HepG2 (cell line): Measurements from ENCODE around the gene GATA5. TPM values are rescaled to one million over a fixed set of nuclear protein-coding genes. Genes with fewer than 3 reads are reported as not detected.
A peak's percentile ranks its signal among the peaks of the same experiment; 100 is the strongest.

Source experiments
- ESRRA ChIP-seq: sonication (generic); formaldehyde crosslinking; IDR thresholded peaks from 2 replicates; pipeline ENCODE4 v1.5.1; 2020; ENCODE audit warnings: mild to moderate bottlenecking, low read depth, missing genetic modification reagents
- FOXO4 ChIP-seq: sonication (generic); formaldehyde crosslinking; conservative IDR thresholded peaks from 2 replicates; pipeline ENCODE4 v1.8.1; 2023; ENCODE audit warnings: missing genetic modification reagents
- MED8 ChIP-seq: sonication (generic); formaldehyde crosslinking; IDR thresholded peaks from 2 replicates; pipeline ENCODE4 v1.8.1; 2023; ENCODE audit warnings: mild to moderate bottlenecking, missing genetic modification reagents; ENCODE audit not compliant: insufficient replicate concordance
- MEIS1 ChIP-seq: sonication (generic); formaldehyde crosslinking; IDR thresholded peaks from 2 replicates; pipeline ENCODE4 v1.9.0; 2021; ENCODE audit warnings: mild to moderate bottlenecking, missing genetic modification reagents, moderate library complexity, borderline replicate concordance
- MYC ChIP-seq: sonication (generic); formaldehyde crosslinking; IDR thresholded peaks from 2 replicates; pipeline ENCODE4 v1.9.0; 2021; ENCODE audit warnings: missing genetic modification reagents, borderline replicate concordance
- NR2F2 ChIP-seq: IDR thresholded peaks from 2 replicates; pipeline ENCODE4 v1.6.1; 2012; ENCODE audit warnings: low read depth, inconsistent platforms, borderline replicate concordance
- POGK ChIP-seq: sonication (generic); formaldehyde crosslinking; conservative IDR thresholded peaks from 2 replicates; pipeline ENCODE4 v1.8.0; 2022; ENCODE audit warnings: mild to moderate bottlenecking, moderate library complexity, missing genetic modification reagents
- XRCC5 ChIP-seq: fragments of 200-400 bp; formaldehyde crosslinking; optimal IDR thresholded peaks from 2 replicates; pipeline ENCODE3; 2017; ENCODE audit warnings: mild to moderate bottlenecking, low read length
- ZNF225 ChIP-seq: sonication (generic); formaldehyde crosslinking; IDR thresholded peaks from 2 replicates; pipeline ENCODE4 v1.4.0; 2020; ENCODE audit warnings: mild to moderate bottlenecking, missing genetic modification reagents
- ZNF24 ChIP-seq: fragments of 450-650 bp; IDR thresholded peaks from 2 replicates; pipeline ENCODE4 v1.6.1; 2017; ENCODE audit warnings: antibody characterized with exemption, mild to moderate bottlenecking
- ZNF274 ChIP-seq: sonication (generic); formaldehyde crosslinking; IDR thresholded peaks from 2 replicates; pipeline ENCODE4 v1.5.1; 2020; ENCODE audit warnings: mild to moderate bottlenecking, missing genetic modification reagents
- ZNF431 ChIP-seq: sonication (generic); formaldehyde crosslinking; IDR thresholded peaks from 2 replicates; pipeline ENCODE4 v1.9.0; 2022; ENCODE audit warnings: missing genetic modification reagents, low read depth, mild to moderate bottlenecking, borderline replicate concordance
- ZNF687 ChIP-seq: sonication (generic); formaldehyde crosslinking; IDR thresholded peaks from 2 replicates; pipeline ENCODE4 v1.5.1; 2020; ENCODE audit warnings: mild to moderate bottlenecking, missing genetic modification reagents, moderate library complexity
- ZNF710 ChIP-seq: sonication (generic); formaldehyde crosslinking; IDR thresholded peaks from 2 replicates; pipeline ENCODE4 v1.5.0; 2020; ENCODE audit warnings: mild to moderate bottlenecking, missing genetic modification reagents, borderline replicate concordance
- ZNF784 ChIP-seq: sonication (generic); formaldehyde crosslinking; IDR thresholded peaks from 2 replicates; pipeline ENCODE4 v1.5.1; 2020; ENCODE audit warnings: missing genetic modification reagents, mild to moderate bottlenecking, borderline replicate concordance
- polyA plus RNA-seq, 8 experiments: library from polyadenylated mRNA; depleted of rRNA in 3 of 8; stranded (reverse) in 7 of 8; unstranded in 1 of 8; fragments of >200 nt; fragmentation: Illumina TruSeq in 4 of 8; extraction: Trizol in 4 of 8; gene quantifications; 2 replicates each; pipeline versions ENCODE4 v1.2.1 to v1.2.3, GENCODE V29; 2011 to 2016; ENCODE audit warnings: low read depth in 4 of 8, missing spikeins in 1 of 8, mixed read lengths in 1 of 8; ENCODE audit not compliant: insufficient read depth in 1 of 8
- total RNA-seq, 5 experiments: library from RNA; depleted of rRNA; stranded (reverse); fragments of >200 nt; fragmentation: Illumina TruSeq; extraction: Trizol; gene quantifications; 2 replicates each; pipeline ENCODE4 v1.2.3, GENCODE V29; 2016; ENCODE audit warnings: low read depth in 1 of 5

The GATA5 gene
- total and polyA plus RNA-seq, 2 of the 13 experiments (the other 11 are each of a cell fraction or from before 2014, with no cell fraction given), result 0.12 to 0.20 TPM

GRCh38 chr20:62449951-62450691 is 25.7 kb downstream of the GATA5 start (continued):
- TF ChIP-seq ZNF784 (CRISPR knock-in tag) (no peak), ZNF274 (CRISPR knock-in tag) (0 out of 2 replicates have a peak, but pooled peaks have one; percentile 27), NR2F2 (no peak), MED8 (CRISPR knock-in tag) (no peak), ESRRA (CRISPR knock-in tag) (peak; percentile 80; the same call in 1 of the 2 replicates), ZNF431 (CRISPR knock-in tag) (no peak), MYC (CRISPR knock-in tag) (peak; percentile 41; the same call in 1 of the 2 replicates), XRCC5 (peak; percentile 79), ZNF225 (CRISPR knock-in tag) (peak; percentile 43; the same call in 1 of the 2 replicates), ZNF710 (CRISPR knock-in tag) (0 out of 2 replicates have a peak, but pooled peaks have one; percentile 13), ZNF687 (CRISPR knock-in tag) (peak; percentile 37; the same call in 1 of the 2 replicates), MEIS1 (CRISPR knock-in tag) (peak; percentile 70; the same call in 1 of the 2 replicates), ZNF24 (no peak), FOXO4 (CRISPR knock-in tag) (0 out of 2 replicates have a peak, but pooled peaks have one; percentile 31), POGK (CRISPR knock-in tag) (no peak)
